Endometrial microvascular endothelial cells (primary cell): ENCODE measurements around the gene CADPS2. TPM values are rescaled to one million over a fixed set of nuclear protein-coding genes. Genes with fewer than 3 reads are reported as not detected.

Experiments
- in situ Hi-C: cut with HindIII; loops from 2 replicates; pipeline ENCODE4 v1.10.0; 2017; ENCODE audit warnings: low sequenced_read_pairs, low pct_unique_long_range_greater_than_20kb; ENCODE audit errors: inconsistent ontology term
- total RNA-seq: library from RNA; depleted of rRNA; stranded (reverse); fragments of >200 nt; gene quantifications from one replicate; pipeline ENCODE4 v1.2.3, GENCODE V29; 2015; ENCODE audit errors: inconsistent ontology term

CADPS2 gene
- 43.5 TPM for total RNA-seq

- in situ Hi-C loops = no loop called here
Measured at GRCh38 chr7:122886357-122887081, at the start of gene CADPS2. Gene CADPS2 (minus strand): TSS chr7:122886460. CDS start chr7:122886337, 123 bp downstream.

DNA sequence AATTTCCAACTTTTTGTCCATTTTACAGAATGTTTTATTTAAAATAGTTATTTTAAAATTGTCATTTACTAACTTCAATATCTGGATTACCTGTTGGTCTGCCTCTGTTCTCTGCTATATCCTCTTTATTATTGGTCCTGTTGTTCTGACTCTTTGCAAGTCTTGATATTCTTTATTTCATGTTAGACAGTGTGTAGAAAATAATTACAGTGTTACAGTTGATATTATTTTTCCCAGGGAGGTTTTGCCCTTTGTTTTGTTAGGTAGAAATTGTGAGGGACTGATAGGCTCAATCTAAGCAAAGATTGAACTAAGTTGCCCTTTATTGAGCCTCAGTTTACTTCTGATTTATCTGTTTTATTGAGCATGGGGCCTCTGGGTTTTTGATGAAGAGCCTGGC lies 49.4 kb upstream of the CADPS2 start:
- in situ Hi-C loops = no loop called here

GRCh38 chr7:122919643-122920181 lies 33.5 kb upstream of the CADPS2 start:
- in situ Hi-C loops = no loop called here

- in situ Hi-C loops = no loop called here
Measured at GRCh38 chr7:122914812-122915211, 28.6 kb upstream of the CADPS2 start.

DNA sequence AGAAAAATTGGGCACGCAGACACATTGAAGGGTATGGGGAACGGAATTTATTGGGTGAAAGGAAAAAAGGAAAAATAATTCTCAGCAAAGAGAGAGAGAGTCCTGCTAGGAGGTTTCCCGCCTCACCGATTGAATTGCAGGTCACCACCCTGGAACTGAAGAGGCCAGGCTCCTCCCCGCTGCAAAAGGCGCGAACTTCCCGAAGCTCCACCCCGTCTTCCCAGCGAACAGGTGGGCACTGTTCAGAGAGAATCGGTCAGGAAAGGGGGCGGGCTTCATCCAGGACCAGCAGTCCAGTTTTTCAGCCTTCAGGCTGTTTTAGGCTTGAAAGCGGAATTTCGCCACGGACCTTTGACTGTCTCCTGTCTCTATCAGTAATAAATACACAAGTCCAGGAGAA lies 27.3 kb upstream of the CADPS2 start:
- in situ Hi-C loops = no loop called here

DNA sequence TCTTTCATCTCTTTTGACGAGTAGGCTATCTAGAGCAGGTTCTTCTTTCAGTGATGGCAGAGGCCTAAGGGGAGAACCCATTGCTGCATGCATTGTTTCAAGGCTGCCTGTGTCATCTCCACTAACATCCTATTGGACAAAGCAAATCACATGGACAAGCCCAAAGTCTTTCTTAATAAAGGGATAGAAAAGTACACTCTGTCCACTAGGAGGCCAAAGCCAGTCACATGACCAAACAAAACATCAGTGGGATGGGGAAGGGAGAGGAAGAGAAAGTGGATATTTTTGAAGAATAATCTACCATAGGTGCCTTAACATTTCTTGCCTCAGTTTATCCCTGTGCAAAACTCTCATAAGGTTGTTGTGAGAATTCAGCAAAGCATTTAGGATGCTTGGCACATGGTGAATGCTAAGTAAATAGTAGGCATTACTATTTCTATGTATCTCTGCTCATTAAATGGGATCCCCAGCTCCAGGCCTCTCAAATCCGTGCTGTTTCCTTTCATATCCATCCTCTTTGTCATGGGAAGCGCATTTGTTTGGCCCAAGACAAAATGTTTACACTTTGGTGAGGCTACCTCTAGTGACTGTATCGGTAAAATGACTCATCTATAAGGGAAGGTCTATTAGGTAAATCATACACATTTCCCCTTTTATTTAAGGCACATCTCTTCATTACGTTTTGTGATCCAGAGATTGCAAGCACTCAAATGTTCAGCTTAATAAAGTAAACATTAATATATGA lies 16.7 kb upstream of the CADPS2 start:
- in situ Hi-C loops = no loop called here

- in situ Hi-C loops = no loop called here
Measured at GRCh38 chr7:122901250-122901649, 15.0 kb upstream of the CADPS2 start.

DNA sequence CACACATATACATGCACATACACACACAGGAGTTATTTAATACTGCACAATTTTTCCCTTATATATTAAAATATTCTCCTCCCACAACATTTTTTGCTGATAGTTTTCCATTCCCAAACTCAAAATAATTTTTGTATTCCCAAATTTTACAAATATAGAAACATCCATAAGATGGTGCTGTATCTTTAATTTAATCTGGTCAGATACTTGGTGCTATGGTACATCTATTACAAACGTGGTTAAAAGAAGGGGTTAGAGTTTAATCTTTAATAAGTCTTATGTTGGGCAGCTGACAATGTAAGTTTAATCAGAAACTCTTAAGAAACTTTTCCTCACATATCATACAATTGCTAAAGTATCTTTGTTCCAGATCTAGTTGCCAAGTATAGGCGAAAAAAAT lies 10.2 kb upstream of the CADPS2 start:
- in situ Hi-C loops = no loop called here

DNA sequence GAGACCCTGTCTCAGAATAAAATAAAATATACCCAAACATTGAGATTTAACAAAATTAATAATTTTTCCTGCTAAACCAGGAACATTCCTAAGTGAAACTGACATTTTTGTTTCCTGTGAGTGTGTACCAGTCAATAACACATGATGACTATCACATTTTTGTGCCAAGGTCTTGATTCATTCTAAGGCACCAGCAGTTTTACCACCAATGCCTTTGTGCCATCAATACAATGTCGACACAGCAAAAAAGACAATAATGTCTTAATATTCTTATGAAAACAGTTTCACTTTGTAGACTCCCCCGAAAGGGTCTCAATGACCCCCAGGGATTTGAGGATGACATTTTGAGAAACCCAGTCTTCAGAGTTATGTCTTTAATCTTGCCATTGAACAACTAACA lies 7.2 kb upstream of the CADPS2 start:
- in situ Hi-C loops = no loop called here

DNA sequence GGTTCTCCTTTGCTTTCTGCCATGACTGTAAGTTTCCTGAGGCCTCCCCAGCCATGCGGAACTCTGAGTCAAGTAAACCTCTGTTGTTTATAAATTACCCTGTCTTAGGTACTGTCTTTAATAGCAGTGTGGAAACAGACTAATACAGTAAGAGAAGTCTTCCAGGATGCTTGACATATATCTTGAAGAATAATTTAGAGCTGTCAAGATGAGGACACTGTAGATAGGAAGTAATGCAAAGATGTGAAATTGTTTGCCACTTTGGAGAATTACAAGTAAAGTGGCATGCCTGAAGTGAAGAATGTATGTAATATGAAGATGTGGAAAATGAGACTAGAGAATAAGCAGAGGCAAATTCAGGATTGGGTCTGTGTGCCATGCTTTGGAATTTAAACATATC lies 2.9 kb upstream of the CADPS2 start:
- in situ Hi-C loops = no loop called here

- in situ Hi-C loops = no loop called here
Measured at GRCh38 chr7:122887848-122888247, 1.6 kb upstream of the CADPS2 start.

- in situ Hi-C loops = no loop called here
Measured at GRCh38 chr7:122887198-122887597, 938 bp upstream of the CADPS2 start.

DNA sequence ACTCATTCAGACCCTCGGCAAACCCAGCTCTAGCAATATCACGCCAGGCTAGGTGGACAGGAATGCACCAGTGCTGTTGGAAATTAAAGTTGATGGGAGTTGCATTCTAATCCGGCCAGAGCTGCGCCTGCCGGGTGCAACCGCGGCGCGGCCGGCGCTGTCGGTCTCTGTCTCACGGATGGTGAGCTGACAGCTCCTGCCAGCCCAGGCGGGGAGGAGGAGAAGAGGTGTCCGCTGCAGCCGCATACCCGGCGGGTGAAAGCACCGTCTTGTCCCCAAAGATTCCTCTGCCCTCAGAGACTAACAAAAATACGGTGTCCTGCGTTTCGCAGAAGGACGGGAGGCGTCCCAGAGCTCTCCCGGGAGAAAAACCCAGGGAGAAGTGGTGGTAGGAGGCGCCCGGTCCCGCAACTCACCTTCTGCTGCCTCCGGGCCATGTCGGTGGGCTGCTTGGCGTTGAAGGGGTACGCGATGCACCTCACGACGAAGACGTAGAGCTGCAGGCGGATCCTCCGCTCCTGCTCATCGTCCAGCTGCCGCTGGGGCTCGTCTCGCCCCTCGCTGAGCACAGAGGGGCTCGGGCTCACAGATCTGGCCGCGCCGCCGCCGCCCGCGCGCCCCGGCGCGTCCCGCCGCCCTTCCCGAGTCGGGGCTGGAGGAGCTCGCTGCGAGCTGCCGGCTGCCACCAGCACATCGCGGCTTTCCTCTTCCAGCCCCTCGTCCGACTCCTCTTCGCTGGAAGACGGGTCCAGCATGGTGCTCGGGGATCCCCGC lies 490 bp downstream of the CADPS2 start:
- in situ Hi-C loops = no loop called here

DNA sequence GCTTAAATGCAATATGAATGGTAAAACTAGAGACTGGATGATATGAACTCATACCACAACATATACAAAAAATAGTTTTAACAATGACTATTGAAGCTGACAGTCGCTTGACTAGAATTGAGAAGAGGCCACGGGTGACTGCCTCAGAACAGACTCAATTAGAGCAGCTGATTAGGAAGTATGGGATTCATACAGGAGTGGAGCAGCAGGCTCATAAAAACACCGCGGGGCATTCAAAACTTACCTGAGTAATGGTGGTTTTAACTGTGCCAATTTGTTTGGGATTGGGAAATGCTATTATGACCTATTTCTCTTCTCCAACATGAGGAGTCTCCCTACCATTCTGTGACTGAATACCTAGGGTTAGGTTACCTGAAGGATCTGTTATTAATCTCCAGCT lies 2.1 kb downstream of the CADPS2 start:
- in situ Hi-C loops = no loop called here

DNA sequence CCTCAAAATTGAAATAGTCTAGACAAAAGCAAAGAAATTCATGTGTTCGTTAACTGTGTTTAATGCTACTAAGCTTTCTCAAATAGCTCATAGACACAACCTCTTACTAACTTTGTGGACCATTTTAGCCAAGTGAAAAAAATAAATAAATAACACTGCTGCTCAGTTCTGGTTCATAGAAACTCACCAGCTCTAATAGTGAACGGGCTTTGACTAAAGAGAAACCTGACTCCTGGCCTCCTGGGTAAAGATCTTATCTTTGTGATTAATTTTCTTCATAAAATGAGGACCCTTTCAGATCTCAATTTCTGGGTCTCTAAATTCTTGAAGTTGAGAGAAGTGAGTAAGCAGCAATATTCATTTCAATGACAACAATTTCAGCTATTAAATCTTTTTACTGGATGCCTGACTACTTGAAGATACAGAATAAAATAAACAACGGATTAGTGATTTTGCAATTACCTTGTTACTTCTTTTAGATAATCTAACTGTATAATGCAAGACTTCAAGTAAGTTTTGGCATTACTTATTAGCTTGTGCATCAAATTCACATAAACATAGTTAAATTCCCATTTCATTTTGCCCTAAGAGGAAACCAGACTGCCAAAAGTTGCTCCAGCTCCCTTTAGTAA lies 3.1 kb downstream of the CADPS2 start:
- in situ Hi-C loops = no loop called here

- in situ Hi-C loops = no loop called here
Measured at GRCh38 chr7:122881324-122881723, 4.9 kb downstream of the CADPS2 start.

GRCh38 chr7:122869260-122869659 lies 17.0 kb downstream of the CADPS2 start:
- in situ Hi-C loops = no loop called here

DNA sequence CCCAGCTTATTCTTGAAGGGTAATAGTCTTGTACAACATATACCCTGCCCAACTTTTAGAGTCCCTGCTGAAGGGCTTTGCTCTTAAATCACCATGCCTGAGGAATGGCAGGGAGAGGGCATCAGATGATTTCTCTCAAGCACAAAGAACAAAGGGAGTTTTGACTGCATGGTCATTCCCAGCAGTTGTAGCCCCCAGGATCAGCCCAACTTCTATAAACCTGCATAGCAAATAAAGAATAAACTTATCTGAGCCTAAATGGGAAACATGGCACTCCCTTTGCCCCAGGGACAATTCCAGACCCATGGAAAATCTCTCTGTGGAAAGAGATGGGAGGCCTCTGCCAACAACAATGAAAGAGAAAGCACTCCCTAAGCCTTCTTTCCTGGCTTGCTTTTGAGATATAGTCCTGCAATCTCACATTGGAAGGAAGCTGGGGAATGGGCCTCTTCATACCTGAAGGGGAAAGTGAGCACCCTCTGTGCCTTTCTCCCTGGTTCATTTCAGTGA lies 18.7 kb downstream of the CADPS2 start:
- in situ Hi-C loops = no loop called here

- in situ Hi-C loops = no loop called here
Measured at GRCh38 chr7:122864838-122865237, 21.4 kb downstream of the CADPS2 start.
